HG03066 (cell line): ENCODE data around the gene EMILIN3.

ENCODE experiments used
- ATAC-seq: cut with Tn5 transposase; IDR thresholded peaks from one replicate; pipeline ENCODE4 v1.9.1; 2021; ENCODE audit warnings: low read depth; ENCODE audit not compliant: unreplicated experiment

Gene EMILIN3

GRCh38 chr20:41366546-41367392, at the start of gene EMILIN3:
TSS of gene EMILIN3 (minus strand) at chr20:41366818. CDS start at chr20:41366634, 184 bp downstream.
- ATAC-seq: no peak

GRCh38 chr20:41415191-41415590, 48.6 kb upstream of the EMILIN3 start:
- ATAC-seq: no peak

- no peak for ATAC-seq
These were observed 46.6 kb upstream of the EMILIN3 start for GRCh38 chr20:41413169-41413568.

GRCh38 chr20:41412324-41413120, 45.9 kb upstream of the EMILIN3 start:
- no peak for ATAC-seq

GRCh38 chr20:41411391-41411847, 44.8 kb upstream of the EMILIN3 start:
- ATAC-seq: no peak

- ATAC-seq: no peak
These were observed 42.4 kb upstream of the EMILIN3 start for GRCh38 chr20:41408986-41409385.

GRCh38 chr20:41408156-41408794, 41.7 kb upstream of the EMILIN3 start:
- no peak for ATAC-seq

- no peak for ATAC-seq
These were observed 41.0 kb upstream of the EMILIN3 start for GRCh38 chr20:41407607-41408006.

- no peak for ATAC-seq
These were observed 40.4 kb upstream of the EMILIN3 start for GRCh38 chr20:41406896-41407444.

GRCh38 chr20:41406353-41406752, 39.7 kb upstream of the EMILIN3 start:
- ATAC-seq: no peak

- ATAC-seq: no peak
These were observed 38.8 kb upstream of the EMILIN3 start for GRCh38 chr20:41405436-41405835.

- ATAC-seq: no peak
These were observed 37.0 kb upstream of the EMILIN3 start for GRCh38 chr20:41403604-41404003.

GRCh38 chr20:41398408-41398807, 31.8 kb upstream of the EMILIN3 start:
- no peak for ATAC-seq

- no peak for ATAC-seq
These were observed 29.3 kb upstream of the EMILIN3 start for GRCh38 chr20:41395667-41396664.

GRCh38 chr20:41394931-41395666, 28.5 kb upstream of the EMILIN3 start:
- no peak for ATAC-seq

GRCh38 chr20:41394081-41394480, 27.5 kb upstream of the EMILIN3 start:
- no peak for ATAC-seq

- ATAC-seq: no peak
These were observed 27.1 kb upstream of the EMILIN3 start for GRCh38 chr20:41393705-41394066.

- no peak for ATAC-seq
These were observed 26.5 kb upstream of the EMILIN3 start for GRCh38 chr20:41392871-41393704.
